H1 (cell line): ENCODE measurements around the gene FBXO47. TPM values are rescaled to one million over a fixed set of nuclear protein-coding genes. Genes with fewer than 3 reads are reported as not detected.

Source experiments
- CTCF ChIA-PET: fragments of 300-600 bp; sonication (Branson Sonifier 250); formaldehyde crosslinking; loops from one replicate; lab custom pipeline; 2021; ENCODE audit not compliant: partially characterized antibody; lab: Charles Lee
- POLR2A ChIA-PET: fragments of 300-600 bp; sonication (Branson Sonifier 250); formaldehyde crosslinking; loops from one replicate; lab custom pipeline; 2021; ENCODE audit warnings: inconsistent platforms; ENCODE audit not compliant: partially characterized antibody; lab: Charles Lee
- DNase-seq, 2 experiments: peaks; one replicate each; pipeline versions ENCODE4 v3.0.0 to v3.0.0-alpha.2; 2010 to 2022; ENCODE audit warnings: low spot score in 2 of 2, low read depth in 1 of 2, mixed read lengths in 1 of 2
- FAIRE-seq: peaks from 2 replicates; lab custom pipeline; 2011; peaks lifted over from hg19 to GRCh38; lab: Jason Lieb, UNC
- H2AFZ ChIP-seq: 2 replicates; pipeline ENCODE4 v1.8.1; 2012; ENCODE audit warnings: low read length, inconsistent platforms
- H2AK5ac ChIP-seq: 2 replicates; pipeline ENCODE4 v1.6.1; 2013; ENCODE audit warnings: low read depth, low read length
- H2BK120ac ChIP-seq: replicated peaks from 2 replicates; pipeline ENCODE3; 2013; ENCODE audit warnings: low read depth, low read length, inconsistent platforms
- H2BK12ac ChIP-seq: 2 replicates; pipeline ENCODE4 v1.6.1; 2013; ENCODE audit warnings: low read depth, low read length
- H2BK15ac ChIP-seq: 2 replicates; pipeline ENCODE4 v1.6.1; 2013; ENCODE audit warnings: low read length
- H2BK20ac ChIP-seq: 2 replicates; pipeline ENCODE4 v1.6.1; 2013; ENCODE audit warnings: low read length
- H2BK5ac ChIP-seq: 2 replicates; pipeline ENCODE4 v1.6.1; 2013; ENCODE audit warnings: low read depth, low read length
- H3K14ac ChIP-seq: 2 replicates; pipeline ENCODE4 v1.6.1; 2013; ENCODE audit warnings: inconsistent platforms; ENCODE audit not compliant: insufficient read length
- H3K18ac ChIP-seq: 2 replicates; pipeline ENCODE4 v1.6.1; 2013; ENCODE audit warnings: low read length; ENCODE audit errors: extremely low read depth
- H3K23ac ChIP-seq: 2 replicates; pipeline ENCODE4 v1.6.1; 2013; ENCODE audit warnings: inconsistent platforms; ENCODE audit not compliant: insufficient read length
- H3K23me2 ChIP-seq: 2 replicates; pipeline ENCODE4 v1.6.1; 2013; ENCODE audit warnings: low read depth, low read length
- H3K27ac ChIP-seq: 2 replicates; pipeline ENCODE4 v1.6.1; 2011; ENCODE audit warnings: low read depth, low read length, inconsistent platforms
- H3K27me3 ChIP-seq, 4 experiments: replicated peaks in 1 of 4; 1 replicate in 1 of 4; 2 replicates in 3 of 4; pipeline versions ENCODE4 v1.6.1 to v1.8.1; 2011 to 2013; ENCODE audit warnings: low read length in 3 of 4, mild to moderate bottlenecking in 3 of 4, inconsistent platforms in 2 of 4, mixed read lengths in 2 of 4, moderate library complexity in 1 of 4; ENCODE audit not compliant: control insufficient read depth in 3 of 4, insufficient read depth in 3 of 4; ENCODE audit errors: extremely low read depth in 1 of 4
- H3K36me3 ChIP-seq, 4 experiments: 2 replicates each; pipeline versions ENCODE4 v1.6.1 to v1.8.1; 2011 to 2013; ENCODE audit warnings: mild to moderate bottlenecking in 4 of 4, low read length in 3 of 4, moderate library complexity in 2 of 4, control low read depth in 1 of 4, inconsistent platforms in 1 of 4; ENCODE audit not compliant: insufficient read depth in 4 of 4, control insufficient read depth in 2 of 4
- H3K4ac ChIP-seq: replicated peaks from 2 replicates; pipeline ENCODE3; 2013; ENCODE audit warnings: low read length, low read depth, mixed read lengths, inconsistent platforms; ENCODE audit not compliant: insufficient read length
- H3K4me1 ChIP-seq, 4 experiments: replicated peaks in 1 of 4; 1 replicate in 1 of 4; 2 replicates in 3 of 4; pipeline versions ENCODE4 v1.6.1 to v1.8.1; 2011 to 2013; ENCODE audit warnings: low read length in 3 of 4, inconsistent platforms in 2 of 4, mixed read lengths in 1 of 4; ENCODE audit not compliant: insufficient read depth in 4 of 4, control insufficient read depth in 3 of 4
- H3K4me2 ChIP-seq, 2 experiments: 2 replicates each; pipeline versions ENCODE4 v1.6.1 to v1.8.1; 2011 to 2013; ENCODE audit warnings: low read depth in 2 of 2, low read length in 2 of 2, control low read depth in 1 of 2, inconsistent platforms in 1 of 2, mild to moderate bottlenecking in 1 of 2; ENCODE audit not compliant: insufficient read depth in 1 of 2
- H3K4me3 ChIP-seq, 4 experiments: fragments of 200-600, 300-600 bp in 1 of 4; sonication (generic), shearing (Covaris generic), sonication (Bioruptor Twin) in 1 of 4; 2 replicates each; pipeline versions ENCODE4 v1.5.1 to v1.8.1; 2011 to 2016; ENCODE audit warnings: low read length in 4 of 4, low read depth in 3 of 4, control low read depth in 2 of 4, inconsistent platforms in 2 of 4, mild to moderate bottlenecking in 2 of 4, mixed read lengths in 1 of 4, moderate library complexity in 1 of 4; ENCODE audit not compliant: insufficient read depth in 2 of 4; ENCODE audit errors: extremely low read depth in 1 of 4
- H3K56ac ChIP-seq: replicated peaks from 2 replicates; pipeline ENCODE3; 2013; ENCODE audit warnings: low read depth, mild to moderate bottlenecking, mixed read lengths, low read length, inconsistent platforms; ENCODE audit not compliant: insufficient read length
- H3K79me1 ChIP-seq: 2 replicates; pipeline ENCODE4 v1.6.1; 2013; ENCODE audit warnings: low read depth, low read length, control low read depth
- H3K79me2 ChIP-seq, 2 experiments: 2 replicates each; pipeline versions ENCODE4 v1.6.1 to v1.8.1; 2012 to 2013; ENCODE audit warnings: low read length in 2 of 2, mild to moderate bottlenecking in 2 of 2, inconsistent platforms in 1 of 2; ENCODE audit not compliant: insufficient read depth in 2 of 2, control insufficient read depth in 1 of 2
- H3K9ac ChIP-seq, 4 experiments: replicated peaks in 1 of 4; 1 replicate in 1 of 4; 2 replicates in 3 of 4; pipeline versions ENCODE4 v1.6.1 to v1.8.1; 2011 to 2013; ENCODE audit warnings: low read depth in 3 of 4, low read length in 3 of 4, control low read depth in 2 of 4, mild to moderate bottlenecking in 2 of 4, moderate library complexity in 2 of 4, inconsistent platforms in 1 of 4; ENCODE audit errors: extremely low read depth in 1 of 4
- H3K9me3 ChIP-seq, 2 experiments: 2 replicates each; pipeline versions ENCODE4 v1.6.1 to v1.8.1; 2012 to 2013; ENCODE audit warnings: mild to moderate bottlenecking in 2 of 2, moderate library complexity in 2 of 2, control low read depth in 1 of 2, inconsistent platforms in 1 of 2, low read depth in 1 of 2, low read length in 1 of 2, mixed read lengths in 1 of 2; ENCODE audit not compliant: insufficient read depth in 2 of 2
- H4K20me1 ChIP-seq, 2 experiments: replicated peaks in 1 of 2; 2 replicates each; pipeline versions ENCODE3 to v1.8.1; 2011 to 2013; ENCODE audit warnings: inconsistent platforms in 2 of 2, low read length in 2 of 2, mild to moderate bottlenecking in 1 of 2; ENCODE audit not compliant: insufficient read depth in 2 of 2, control insufficient read depth in 1 of 2
- H4K5ac ChIP-seq: 2 replicates; pipeline ENCODE4 v1.6.1; 2013; ENCODE audit warnings: low read length, low read depth, mixed read lengths, inconsistent platforms; ENCODE audit not compliant: insufficient read length
- H4K8ac ChIP-seq: 2 replicates; pipeline ENCODE4 v1.8.0; 2013; ENCODE audit warnings: mild to moderate bottlenecking, moderate library complexity, low read length, inconsistent platforms; ENCODE audit not compliant: insufficient read depth; ENCODE audit errors: extremely low read depth
- H4K91ac ChIP-seq: replicated peaks from 2 replicates; pipeline ENCODE3; 2013; ENCODE audit warnings: low read length, mixed read lengths, inconsistent platforms; ENCODE audit not compliant: insufficient read length
- BCL11A ChIP-seq, 2 experiments: IDR thresholded peaks; one replicate each; pipeline ENCODE4 v1.6.1; 2011; ENCODE audit warnings: low read depth in 2 of 2, low read length in 2 of 2, mild to moderate bottlenecking in 2 of 2
- FOSL1 ChIP-seq: IDR thresholded peaks from 2 replicates; pipeline ENCODE4 v1.6.1; 2011; ENCODE audit warnings: mild to moderate bottlenecking, low read depth, low read length, moderate library complexity; ENCODE audit not compliant: insufficient read depth
- WGBS, 2 experiments: shearing (Covaris generic) in 1 of 2; methylation state at CpG; one replicate each; pipeline versions ENCODE4 v1.1.6 to v1.1.7; 2013 to 2015; ENCODE audit warnings: low lambda C conversion rate in 2 of 2, mixed read lengths in 2 of 2, inconsistent platforms in 1 of 2, low coverage in 1 of 2, missing lambda C conversion rate in 1 of 2; ENCODE audit not compliant: insufficient replicate concordance in 2 of 2, insufficient coverage in 1 of 2, insufficient read length in 1 of 2; ENCODE audit errors: extremely low coverage in 1 of 2, missing lambda C conversion rate in 1 of 2; 5-methylcytosine and 5-hydroxymethylcytosine counted together
- polyA plus RNA-seq, 7 experiments: library from polyadenylated mRNA; depleted of rRNA in 3 of 7; stranded (reverse) in 5 of 7; unstranded in 2 of 7; fragments of >200 nt in 5 of 7; fragments of 200-250 nt in 2 of 7; gene quantifications; 1 replicate in 5 of 7; 2 replicates in 1 of 7; 4 replicates in 1 of 7; pipeline versions ENCODE4 v1.2.1 to v1.2.3, GENCODE V29; 2011 to 2013; ENCODE audit warnings: missing spikeins in 2 of 7, mixed read lengths in 2 of 7
- total RNA-seq: library from RNA; stranded (reverse); fragmentation: NEBNext Ultra II Directional; extraction: Animal tissue kit (Norgen Biotek cat#: 25700); gene quantifications from 2 replicates; pipeline ENCODE4 v1.2.1, GENCODE V29; 2021

The FBXO47 gene
- total and polyA plus RNA-seq, 2 of the 8 experiments (the other 6 are each of a cell fraction or from before 2014, with no cell fraction given), result not detected

DNA sequence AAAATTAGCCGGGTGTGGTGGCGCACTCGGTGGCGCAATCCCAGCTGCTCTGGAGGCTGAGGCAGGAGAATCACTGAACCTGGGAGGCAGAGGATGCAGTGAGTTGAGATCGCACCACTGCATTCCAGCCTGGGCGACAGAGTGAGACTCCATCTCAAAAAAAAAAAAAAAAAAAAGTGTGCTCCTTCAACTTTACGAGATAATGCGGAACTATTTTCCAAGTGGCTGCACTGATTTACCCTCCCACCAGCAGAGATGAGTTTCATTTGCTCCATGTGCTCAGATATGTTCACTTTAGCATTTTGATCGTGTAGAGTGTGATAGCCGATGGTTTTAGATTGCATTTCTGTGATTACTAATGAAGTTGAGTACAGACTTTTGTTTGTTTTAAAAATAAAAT lies 61.8 kb downstream of the FBXO47 start:
- H3K4ac ChIP-seq, result no peak overlapping the region

More for the DNA sequence above, 61.8 kb downstream of the FBXO47 start:
- Histone ChIP-seq H4K8ac (no peak overlapping the region), H3K4me2 (no peak overlapping the region), H3K4me1 (peaks cover 0 to 14% (median 7%) of the 10 kb centered on the region in 4 experiments; a peak in 5 of 7 replicates), H3K56ac (no peak overlapping the region), H3K36me3 (peaks cover 0 to 12% (median 3%) of the 10 kb centered on the region in 4 experiments; a peak in 4 of 8 replicates), H4K20me1 (peaks cover 5 to 15% of the 10 kb centered on the region in 2 experiments), H3K14ac (no peak overlapping the region), H4K5ac (no peak overlapping the region), H2BK15ac (no peak overlapping the region), H2BK5ac (no peak overlapping the region), H3K4me3 (no peak overlapping the region), H2AFZ (no peak overlapping the region), H3K23ac (no peak overlapping the region), H3K18ac (no peak overlapping the region), H2BK20ac (no peak overlapping the region), H4K91ac (no peak overlapping the region), H3K9ac (no peak overlapping the region), H2BK12ac (no peak overlapping the region), H3K79me2 (peaks cover 0 to 12% of the 10 kb centered on the region in 2 experiments; a peak in 2 of 4 replicates), H3K27me3 (no peaks in the 10 kb centered on the region), H3K23me2 (no peaks in the 10 kb centered on the region), H3K9me3 (no peaks in the 10 kb centered on the region), H3K27ac (no peak overlapping the region), H2AK5ac (no peak overlapping the region), H2BK120ac (no peak overlapping the region), H3K79me1 (peaks cover 7% of the 10 kb centered on the region)
- no peak for FAIRE-seq
- CTCF ChIA-PET, result no interaction called here
- no peak for DNase-seq
- TF ChIP-seq BCL11A (IDR thresholded peaks at IDR 0.05; ENCODE audit: low read depth in 2 of 2, low read length in 2 of 2) (no peak), FOSL1 (no peak)
- WGBS, 2 experiments, result 98% methylated on average over 9 of the region's 10 CpGs; no CpG with 5 or more reads in 1 of the 2 experiments
- POLR2A ChIA-PET, result interaction anchor here (0.6 to 2.7 kb wide), 3 partner anchors 35 to 99 kb away, joined by 3 to 11 read pairs (median 10); partner anchors contain the start of genes LASP1 and RPL23
